ENCODE results near the gene DOCK4.

The DOCK4 gene

DNA sequence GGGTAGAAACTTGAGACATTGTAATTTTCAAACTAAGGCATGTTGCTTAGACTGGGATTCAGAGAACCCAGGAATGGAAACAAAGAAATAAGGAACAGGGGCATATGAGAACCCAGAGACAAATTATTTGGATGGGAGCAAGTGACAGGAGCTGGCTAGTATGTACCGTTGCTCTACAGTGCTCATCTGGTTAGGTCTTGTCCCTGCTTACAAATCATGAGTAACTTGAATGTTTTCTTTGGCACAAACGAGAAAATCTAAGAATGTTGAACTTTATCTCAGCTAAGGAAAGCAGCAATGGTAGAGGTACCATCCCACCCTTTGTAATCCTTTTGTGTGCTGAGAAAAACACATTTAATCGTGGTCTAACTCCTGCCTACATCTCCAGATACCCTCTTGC is 527.9 kb downstream of the DOCK4 start:
- TF ChIP-seq CEBPB (IDR thresholded peaks at IDR 0.05) (no peak), NFIC (IDR thresholded peaks at IDR 0.05) (no peak), YY1 (IDR thresholded peaks at IDR 0.05; ENCODE audit: low read depth) (no peak), CREB1 (IDR thresholded peaks at IDR 0.05; ENCODE audit: low read depth) (no peak), TCF12 (IDR thresholded peaks at IDR 0.05; ENCODE audit: low read depth) (no peak)
- TF ChIP-seq, protein P1, sequence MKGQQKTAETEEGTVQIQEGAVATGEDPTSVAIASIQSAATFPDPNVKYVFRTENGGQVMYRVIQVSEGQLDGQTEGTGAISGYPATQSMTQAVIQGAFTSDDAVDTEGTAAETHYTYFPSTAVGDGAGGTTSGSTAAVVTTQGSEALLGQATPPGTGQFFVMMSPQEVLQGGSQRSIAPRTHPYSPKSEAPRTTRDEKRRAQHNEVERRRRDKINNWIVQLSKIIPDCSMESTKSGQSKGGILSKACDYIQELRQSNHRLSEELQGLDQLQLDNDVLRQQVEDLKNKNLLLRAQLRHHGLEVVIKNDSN (IDR thresholded peaks at IDR 0.05), result no peak

DNA sequence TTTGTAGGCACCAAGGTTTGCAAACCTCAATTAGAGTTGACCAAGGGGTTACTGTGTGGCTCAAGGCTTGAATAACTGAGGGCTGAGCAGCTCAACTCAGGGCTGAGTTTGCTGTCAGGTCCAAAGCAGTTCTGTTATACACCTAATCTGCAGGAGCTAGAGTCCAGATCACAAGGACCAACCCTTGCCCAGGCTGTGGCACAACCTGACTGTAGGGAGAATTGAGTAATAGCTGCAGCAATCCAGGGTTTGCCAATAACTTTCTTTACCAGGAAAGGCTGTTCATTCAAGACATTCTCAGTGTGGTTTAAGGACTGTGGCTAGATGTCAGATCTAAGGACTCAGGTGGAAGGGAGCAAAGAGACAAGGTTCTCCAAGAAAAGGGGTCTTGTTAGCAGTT is 528.4 kb downstream of the DOCK4 start:
- no peak for TF ChIP-seq RAD21 (IDR thresholded peaks at IDR 0.05; ENCODE audit: low read depth)
- TF ChIP-seq NFIC (IDR thresholded peaks at IDR 0.05), result no peak
- no peak for TF ChIP-seq TEAD4 (IDR thresholded peaks at IDR 0.05)
- TF ChIP-seq, protein P2, sequence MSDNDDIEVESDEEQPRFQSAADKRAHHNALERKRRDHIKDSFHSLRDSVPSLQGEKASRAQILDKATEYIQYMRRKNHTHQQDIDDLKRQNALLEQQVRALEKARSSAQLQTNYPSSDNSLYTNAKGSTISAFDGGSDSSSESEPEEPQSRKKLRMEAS (IDR thresholded peaks at IDR 0.05), result no peak
- TF ChIP-seq EP300 (IDR thresholded peaks at IDR 0.05; ENCODE audit: borderline replicate concordance), result no peak
- no peak for TF ChIP-seq CEBPB (IDR thresholded peaks at IDR 0.05)
- no peak for TF ChIP-seq ZBTB7A (IDR thresholded peaks at IDR 0.05; ENCODE audit: low read depth)

DNA sequence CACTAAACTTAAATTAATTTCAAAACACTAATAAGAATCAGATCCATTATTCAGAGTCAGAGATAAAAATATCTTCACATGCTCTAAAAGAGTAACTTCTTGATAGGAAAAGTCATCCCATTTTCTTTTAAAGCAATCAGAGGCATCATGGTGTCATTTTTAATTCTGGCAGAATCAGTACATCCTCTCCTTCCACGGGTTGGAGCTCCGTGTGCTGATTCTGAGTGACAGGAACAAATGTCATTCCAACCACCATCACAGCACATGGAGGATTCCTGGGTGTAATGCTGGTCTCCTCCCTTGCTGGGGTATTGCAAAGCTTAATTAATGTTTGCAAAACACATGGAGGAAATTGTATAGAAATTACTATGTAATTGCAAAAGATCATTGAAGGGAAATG is 529.4 kb downstream of the DOCK4 start:
- TF ChIP-seq EGR1 (IDR thresholded peaks at IDR 0.05), result no peak
- TF ChIP-seq TEAD4 (IDR thresholded peaks at IDR 0.05), result no peak
- TF ChIP-seq CREB1 (IDR thresholded peaks at IDR 0.05; ENCODE audit: low read depth), result no peak
- TF ChIP-seq NFIC (IDR thresholded peaks at IDR 0.05), result no peak
- TF ChIP-seq CEBPB (IDR thresholded peaks at IDR 0.05), result no peak
- TF ChIP-seq ZBTB7A (IDR thresholded peaks at IDR 0.05; ENCODE audit: low read depth), result no peak
- TF ChIP-seq, protein P1 (IDR thresholded peaks at IDR 0.05), result no peak
- TF ChIP-seq EP300 (IDR thresholded peaks at IDR 0.05; ENCODE audit: borderline replicate concordance), result no peak
- TF ChIP-seq TCF12 (IDR thresholded peaks at IDR 0.05; ENCODE audit: low read depth), result no peak
- no peak for TF ChIP-seq YY1 (IDR thresholded peaks at IDR 0.05; ENCODE audit: low read depth)
- TF ChIP-seq, protein P2 (IDR thresholded peaks at IDR 0.05), result no peak
- TF ChIP-seq, protein P3, sequence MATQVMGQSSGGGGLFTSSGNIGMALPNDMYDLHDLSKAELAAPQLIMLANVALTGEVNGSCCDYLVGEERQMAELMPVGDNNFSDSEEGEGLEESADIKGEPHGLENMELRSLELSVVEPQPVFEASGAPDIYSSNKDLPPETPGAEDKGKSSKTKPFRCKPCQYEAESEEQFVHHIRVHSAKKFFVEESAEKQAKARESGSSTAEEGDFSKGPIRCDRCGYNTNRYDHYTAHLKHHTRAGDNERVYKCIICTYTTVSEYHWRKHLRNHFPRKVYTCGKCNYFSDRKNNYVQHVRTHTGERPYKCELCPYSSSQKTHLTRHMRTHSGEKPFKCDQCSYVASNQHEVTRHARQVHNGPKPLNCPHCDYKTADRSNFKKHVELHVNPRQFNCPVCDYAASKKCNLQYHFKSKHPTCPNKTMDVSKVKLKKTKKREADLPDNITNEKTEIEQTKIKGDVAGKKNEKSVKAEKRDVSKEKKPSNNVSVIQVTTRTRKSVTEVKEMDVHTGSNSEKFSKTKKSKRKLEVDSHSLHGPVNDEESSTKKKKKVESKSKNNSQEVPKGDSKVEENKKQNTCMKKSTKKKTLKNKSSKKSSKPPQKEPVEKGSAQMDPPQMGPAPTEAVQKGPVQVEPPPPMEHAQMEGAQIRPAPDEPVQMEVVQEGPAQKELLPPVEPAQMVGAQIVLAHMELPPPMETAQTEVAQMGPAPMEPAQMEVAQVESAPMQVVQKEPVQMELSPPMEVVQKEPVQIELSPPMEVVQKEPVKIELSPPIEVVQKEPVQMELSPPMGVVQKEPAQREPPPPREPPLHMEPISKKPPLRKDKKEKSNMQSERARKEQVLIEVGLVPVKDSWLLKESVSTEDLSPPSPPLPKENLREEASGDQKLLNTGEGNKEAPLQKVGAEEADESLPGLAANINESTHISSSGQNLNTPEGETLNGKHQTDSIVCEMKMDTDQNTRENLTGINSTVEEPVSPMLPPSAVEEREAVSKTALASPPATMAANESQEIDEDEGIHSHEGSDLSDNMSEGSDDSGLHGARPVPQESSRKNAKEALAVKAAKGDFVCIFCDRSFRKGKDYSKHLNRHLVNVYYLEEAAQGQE (IDR thresholded peaks at IDR 0.05; ENCODE audit: low read depth), result no peak
- TF ChIP-seq FOXM1 (IDR thresholded peaks at IDR 0.05; ENCODE audit: borderline replicate concordance, low read depth), result no peak
- TF ChIP-seq TAF1 (IDR thresholded peaks at IDR 0.05; ENCODE audit: low read depth), result no peak
- TF ChIP-seq RAD21 (IDR thresholded peaks at IDR 0.05; ENCODE audit: low read depth), result no peak
